IPS DF 6.9 (cell line): ENCODE results near the gene PRDM15.

Experiments used
- DNase-seq: peaks from one replicate; pipeline ENCODE4 v3.0.0-alpha.2; 2013; ENCODE audit warnings: low read depth, low spot score
- H3K27ac ChIP-seq: one replicate; pipeline ENCODE4 v1.5.1; 2013; ENCODE audit warnings: low read length, control low read depth
- H3K27me3 ChIP-seq: 2 replicates; pipeline ENCODE4 v1.6.1; 2013; ENCODE audit warnings: mild to moderate bottlenecking, low read length; ENCODE audit not compliant: control insufficient read depth, insufficient read depth
- H3K36me3 ChIP-seq: 2 replicates; pipeline ENCODE4 v1.6.1; 2013; ENCODE audit warnings: low read length; ENCODE audit not compliant: control insufficient read depth, insufficient read depth
- H3K4me1 ChIP-seq: 2 replicates; pipeline ENCODE4 v1.6.1; 2013; ENCODE audit warnings: low read length; ENCODE audit not compliant: control insufficient read depth, insufficient read depth
- H3K4me3 ChIP-seq: 2 replicates; pipeline ENCODE4 v1.5.1; 2013; ENCODE audit warnings: mild to moderate bottlenecking, low read length
- H3K9me3 ChIP-seq: 2 replicates; pipeline ENCODE4 v1.6.1; 2013; ENCODE audit warnings: low read length, inconsistent platforms; ENCODE audit not compliant: control insufficient read depth, insufficient read depth
- WGBS: extraction: QIAGEN DNeasy Blood & Tissue Kit; methylation state at CpG from one replicate; pipeline ENCODE4 v1.1.7; 2013; ENCODE audit warnings: mixed read lengths, missing lambda C conversion rate; ENCODE audit not compliant: insufficient read length, insufficient coverage; 5-methylcytosine and 5-hydroxymethylcytosine counted together

Gene PRDM15

GRCh38 chr21:41755258-41755933, 123.7 kb downstream of the PRDM15 start:
- no CpG with 5 or more reads among the region's 23 CpGs for WGBS
- Histone ChIP-seq H3K27me3 (no peaks in the 10 kb centered on the region), H3K4me1 (peaks cover 15% of the 10 kb centered on the region)

DNA sequence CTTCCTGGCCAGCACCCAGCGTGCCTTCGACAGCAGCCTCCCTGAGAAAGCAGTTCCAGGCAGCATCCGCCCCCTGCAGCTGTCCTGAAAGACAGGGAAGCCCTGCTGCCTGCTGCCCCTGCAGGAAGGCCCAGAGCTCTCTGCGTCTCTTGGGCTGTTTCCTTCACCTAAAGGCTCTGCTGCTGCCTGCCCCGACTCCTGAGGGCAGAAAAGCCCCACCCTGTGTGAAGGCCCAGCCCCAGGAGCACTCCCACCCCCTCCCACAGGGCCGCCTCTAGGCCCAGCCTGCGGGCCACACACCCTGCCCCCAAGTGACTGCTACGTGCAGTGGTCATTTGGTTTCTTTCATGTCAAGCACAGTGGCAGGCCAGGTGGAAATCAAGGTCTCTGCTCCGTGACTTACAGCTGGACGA, 124.7 kb downstream of the PRDM15 start:
- Histone ChIP-seq H3K27ac (no peak overlapping the region), H3K27me3 (no peaks in the 10 kb centered on the region), H3K9me3 (no peaks in the 10 kb centered on the region), H3K36me3 (no peaks in the 10 kb centered on the region), H3K4me3 (no peak overlapping the region), H3K4me1 (peaks cover 14% of the 10 kb centered on the region)
- no peak for DNase-seq
- no CpG with 5 or more reads among the region's 10 CpGs for WGBS

More at GRCh38 chr21:41755258-41755933, 123.7 kb downstream of the PRDM15 start:
- H3K9me3 ChIP-seq: no peaks in the 10 kb centered on the region
- no peak overlapping the region for H3K27ac ChIP-seq
- no peaks in the 10 kb centered on the region for H3K36me3 ChIP-seq
- DNase-seq: no peak
- no peak overlapping the region for H3K4me3 ChIP-seq

DNA sequence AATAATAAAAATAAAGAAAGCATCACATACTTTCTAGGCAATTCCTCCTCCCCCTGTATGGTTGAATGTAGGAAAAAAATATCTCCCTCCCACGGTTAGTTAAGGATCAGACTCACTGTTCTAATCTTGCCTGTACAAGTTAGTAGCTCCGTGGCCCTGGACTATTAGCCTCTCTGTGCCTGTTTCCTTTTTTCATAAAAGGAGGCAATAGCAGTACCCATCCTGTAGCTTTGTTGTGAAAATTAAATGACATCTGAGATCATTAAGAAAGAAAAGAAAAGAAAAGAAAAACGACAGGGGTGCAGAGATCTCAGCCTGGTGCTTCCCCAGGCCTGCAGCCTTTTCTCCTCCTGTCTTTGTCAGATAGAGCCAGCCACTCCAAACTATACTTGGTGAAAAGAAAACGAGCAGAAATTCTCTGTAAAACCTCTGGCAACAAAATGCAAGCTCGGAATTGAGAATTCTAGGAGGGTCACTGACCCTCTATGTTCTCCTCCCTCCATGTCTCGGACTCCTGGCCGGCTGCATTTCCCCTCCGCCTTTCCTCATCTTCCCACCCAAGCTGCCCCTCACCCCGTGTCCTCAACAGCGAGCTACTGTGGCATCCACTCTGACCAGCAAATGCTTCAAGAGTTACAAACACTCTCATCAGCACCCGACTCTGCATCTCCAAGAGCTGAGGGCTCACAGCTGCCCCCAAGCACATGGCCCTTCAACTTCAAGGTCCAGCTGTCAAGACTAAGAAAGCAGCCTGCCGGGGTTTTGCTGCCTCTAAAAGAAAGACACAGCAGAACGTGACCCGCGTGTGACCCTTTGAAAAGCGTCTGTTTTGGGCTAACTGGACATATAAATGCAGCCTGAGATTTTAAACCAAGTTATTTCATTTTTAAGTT, 125.9 kb downstream of the PRDM15 start:
- no peaks in the 10 kb centered on the region for H3K36me3 ChIP-seq
- no peak overlapping the region for H3K27ac ChIP-seq
- H3K4me1 ChIP-seq: peaks cover 13% of the 10 kb centered on the region
- H3K4me3 ChIP-seq: no peak overlapping the region
- no CpG with 5 or more reads among the region's 16 CpGs for WGBS
- no peaks in the 10 kb centered on the region for H3K27me3 ChIP-seq
- no peaks in the 10 kb centered on the region for H3K9me3 ChIP-seq
- no peak for DNase-seq

DNA sequence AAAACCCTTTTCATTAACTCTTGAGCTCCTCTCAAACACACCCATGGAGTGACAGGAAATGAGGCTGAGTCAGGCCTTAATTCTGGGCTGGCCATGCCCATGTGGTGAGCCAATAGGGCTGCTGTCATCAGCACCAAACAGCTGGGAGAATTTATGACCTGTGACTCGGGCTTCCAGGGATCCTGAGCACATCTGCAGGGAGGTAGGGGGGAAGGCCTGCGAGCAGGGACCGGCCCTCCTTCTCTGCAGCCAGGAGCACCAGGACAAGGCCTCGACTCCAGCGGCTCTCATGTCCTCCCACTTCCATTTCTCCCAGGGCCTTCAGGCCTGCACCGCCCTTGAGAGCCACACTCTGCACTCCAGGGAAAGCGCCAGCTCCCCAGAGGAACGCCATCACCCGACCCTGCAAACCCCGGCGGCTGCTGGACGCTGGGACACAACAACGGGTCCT, 126.9 kb downstream of the PRDM15 start:
- no peak overlapping the region for H3K27ac ChIP-seq
- no CpG with 5 or more reads among the region's 13 CpGs for WGBS
- H3K4me3 ChIP-seq: no peak overlapping the region
- H3K4me1 ChIP-seq: peaks cover 13% of the 10 kb centered on the region
- DNase-seq: no peak
- H3K36me3 ChIP-seq: no peaks in the 10 kb centered on the region
- H3K9me3 ChIP-seq: no peaks in the 10 kb centered on the region
- H3K27me3 ChIP-seq: no peaks in the 10 kb centered on the region

DNA sequence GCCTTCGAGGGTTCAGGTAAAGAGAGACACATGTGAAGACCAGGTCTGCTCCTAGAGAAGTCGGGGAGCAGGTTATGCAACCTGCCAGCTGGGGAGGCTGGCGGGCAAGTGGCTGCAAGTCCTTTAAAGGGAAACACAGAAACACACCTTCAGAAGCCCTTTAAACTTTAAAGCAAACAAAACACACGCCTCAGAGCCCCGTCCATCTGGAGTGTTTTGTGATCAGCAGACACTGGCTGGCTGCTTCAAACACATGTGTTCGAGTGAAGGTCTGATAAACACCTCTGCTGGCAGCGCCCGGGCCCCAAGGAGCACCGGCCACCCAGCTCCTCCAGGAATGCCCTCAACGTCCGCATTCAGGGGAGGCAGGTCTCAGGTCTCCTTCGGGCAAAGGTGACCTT, 127.5 kb downstream of the PRDM15 start:
- H3K27me3 ChIP-seq: no peaks in the 10 kb centered on the region
- H3K27ac ChIP-seq: no peak overlapping the region
- no peak overlapping the region for H3K4me3 ChIP-seq
- no peaks in the 10 kb centered on the region for H3K9me3 ChIP-seq
- no CpG with 5 or more reads among the region's 12 CpGs for WGBS
- DNase-seq: no peak
- no peaks in the 10 kb centered on the region for H3K36me3 ChIP-seq
- H3K4me1 ChIP-seq: peaks cover 13% of the 10 kb centered on the region

GRCh38 chr21:41750532-41751151, 128.5 kb downstream of the PRDM15 start:
- Histone ChIP-seq H3K4me3 (no peak overlapping the region), H3K9me3 (no peaks in the 10 kb centered on the region), H3K4me1 (peaks cover 13% of the 10 kb centered on the region), H3K27ac (no peak overlapping the region), H3K27me3 (no peaks in the 10 kb centered on the region), H3K36me3 (no peaks in the 10 kb centered on the region)
- no CpG with 5 or more reads among the region's 16 CpGs for WGBS
- no peak for DNase-seq

- no CpG with 5 or more reads among the region's 7 CpGs for WGBS
- Histone ChIP-seq H3K9me3 (no peaks in the 10 kb centered on the region), H3K4me3 (no peak overlapping the region), H3K27ac (no peak overlapping the region), H3K36me3 (no peaks in the 10 kb centered on the region), H3K27me3 (no peaks in the 10 kb centered on the region), H3K4me1 (peaks cover 13% of the 10 kb centered on the region)
- no peak for DNase-seq
Observed at GRCh38 chr21:41750051-41750450, 129.1 kb downstream of the PRDM15 start.

DNA sequence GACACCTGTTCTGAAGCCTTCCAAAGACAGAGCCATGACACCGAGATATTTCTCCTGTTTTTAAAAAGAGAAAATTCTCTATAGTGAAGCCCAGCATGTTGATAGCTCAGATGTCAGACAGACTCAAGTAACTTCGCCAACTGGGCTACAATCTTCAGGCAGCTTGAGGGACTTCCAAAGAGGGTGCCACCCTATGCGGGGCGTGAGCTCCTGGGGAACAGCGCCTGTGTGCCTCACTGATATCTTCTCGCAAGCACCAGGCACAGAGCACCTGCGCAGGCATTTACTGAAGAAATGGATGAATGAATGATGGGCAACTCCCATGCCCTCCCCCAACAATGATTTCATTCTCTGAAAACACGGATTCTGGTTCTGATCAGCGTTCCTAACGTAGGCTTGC, 129.9 kb downstream of the PRDM15 start:
- no peaks in the 10 kb centered on the region for H3K36me3 ChIP-seq
- H3K4me3 ChIP-seq: no peak overlapping the region
- no peak for DNase-seq
- H3K9me3 ChIP-seq: no peaks in the 10 kb centered on the region
- H3K27me3 ChIP-seq: no peaks in the 10 kb centered on the region
- H3K4me1 ChIP-seq: peaks cover 8% of the 10 kb centered on the region; the same call in 1 of the 2 replicates
- H3K27ac ChIP-seq: no peak overlapping the region
- no CpG with 5 or more reads among the region's 10 CpGs for WGBS
